ENCODE results near the gene FBN1. TPM values are rescaled to one million over a fixed set of nuclear protein-coding genes. Genes with fewer than 3 reads are reported as not detected.

The FBN1 gene
- total RNA-seq, 4 donors from 2014 or later: 128 to 325 (median 215) TPM

DNA sequence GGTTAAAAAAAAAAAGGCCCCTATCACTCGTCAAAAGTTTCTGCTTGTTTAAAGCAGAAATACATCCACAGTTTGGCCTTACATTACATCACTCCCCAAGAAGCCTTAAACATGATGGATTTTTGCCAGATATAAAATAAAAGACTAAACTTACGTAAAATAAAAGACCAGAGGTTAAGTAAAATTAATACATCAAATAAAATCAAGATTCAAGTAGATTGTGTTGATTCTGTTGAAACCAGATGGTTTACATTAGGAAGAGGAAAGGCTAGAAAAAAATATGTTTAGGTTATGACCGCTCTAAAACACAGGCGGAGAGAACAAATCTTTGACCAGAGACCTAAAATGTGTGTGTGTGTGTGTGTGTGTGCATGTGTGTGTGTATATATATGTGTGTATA lies 210.2 kb downstream of the FBN1 start:
- TF ChIP-seq CTCF (IDR thresholded peaks at IDR 0.05; ENCODE audit: low read depth): no peak

DNA sequence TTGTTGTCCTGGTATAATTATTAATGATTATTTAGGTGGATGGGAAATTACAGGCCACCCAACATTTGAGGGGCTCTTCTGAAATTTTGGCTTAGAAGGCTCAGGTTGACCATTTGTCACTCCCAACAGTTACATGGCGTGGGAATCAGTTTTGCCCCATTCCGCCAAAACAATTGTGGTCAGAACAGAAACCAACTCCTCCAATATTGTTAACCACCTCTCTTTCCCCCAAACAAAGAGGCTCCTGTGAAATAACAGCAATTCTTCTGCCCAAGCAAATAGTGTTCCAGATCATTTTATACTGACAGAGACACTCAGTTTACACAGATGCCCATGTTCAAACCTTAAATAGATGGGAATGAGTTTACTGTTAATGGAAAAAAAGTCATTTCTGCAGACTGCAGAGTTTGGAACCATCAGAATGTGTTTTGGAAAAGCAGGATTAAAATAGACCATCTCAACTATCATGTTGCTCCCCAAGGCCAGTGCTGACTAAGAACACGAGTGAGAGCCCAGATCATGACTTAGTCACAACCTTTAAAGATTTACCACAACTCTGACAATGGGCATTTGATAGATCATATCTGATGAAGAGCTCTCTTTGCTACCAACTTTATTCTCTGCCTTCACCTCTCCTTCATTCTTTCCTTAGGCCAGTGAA lies 212.2 kb downstream of the FBN1 start:
- TF ChIP-seq CTCF (IDR thresholded peaks at IDR 0.05; ENCODE audit: low read depth): no peak

DNA sequence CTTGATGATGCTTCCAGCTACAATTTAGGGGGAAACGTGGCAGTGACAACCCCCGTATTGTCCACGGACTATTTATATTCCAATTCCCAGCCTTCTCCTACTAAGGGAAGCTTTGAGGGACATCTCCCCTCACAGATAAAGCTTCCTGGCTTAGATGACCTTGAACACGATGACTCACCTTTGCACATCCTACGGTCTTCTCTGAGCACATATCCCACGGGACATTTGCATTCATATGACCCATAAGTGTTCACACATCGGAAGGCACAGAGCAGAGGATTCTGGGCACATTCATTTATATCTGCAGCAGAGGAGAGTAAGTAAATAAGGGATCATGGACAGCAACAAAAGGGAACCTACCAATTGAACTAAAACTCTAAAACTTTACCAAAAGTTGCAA lies 212.8 kb downstream of the FBN1 start:
- TF ChIP-seq CTCF (IDR thresholded peaks at IDR 0.05; ENCODE audit: low read depth): no peak

- no peak for TF ChIP-seq CTCF (IDR thresholded peaks at IDR 0.05; ENCODE audit: low read depth)
These were observed 217.5 kb downstream of the FBN1 start for GRCh38 chr15:48427960-48428547.

- TF ChIP-seq CTCF (IDR thresholded peaks at IDR 0.05; ENCODE audit: low read depth): no peak
These were observed 218.0 kb downstream of the FBN1 start for GRCh38 chr15:48427479-48427878.

DNA sequence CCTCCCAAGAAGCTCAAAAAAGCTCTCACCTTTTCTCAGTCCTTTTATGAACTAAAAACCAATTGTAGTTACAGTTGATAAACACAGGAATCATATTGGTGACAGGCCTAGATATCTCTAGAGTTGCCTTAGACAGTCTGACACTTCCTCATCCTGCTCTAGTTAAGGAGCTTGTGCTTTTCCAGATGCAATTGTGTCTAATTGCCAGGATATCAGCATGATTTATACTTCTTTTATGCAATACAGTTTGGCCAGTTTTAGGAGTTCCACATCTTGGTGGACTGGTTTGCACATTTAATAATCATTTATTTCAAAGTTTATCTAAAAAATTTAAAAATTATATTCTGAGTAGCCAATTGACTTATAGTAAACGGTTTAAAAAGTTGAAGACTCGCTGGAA lies 218.6 kb downstream of the FBN1 start:
- no peak for TF ChIP-seq CTCF (IDR thresholded peaks at IDR 0.05; ENCODE audit: low read depth)

DNA sequence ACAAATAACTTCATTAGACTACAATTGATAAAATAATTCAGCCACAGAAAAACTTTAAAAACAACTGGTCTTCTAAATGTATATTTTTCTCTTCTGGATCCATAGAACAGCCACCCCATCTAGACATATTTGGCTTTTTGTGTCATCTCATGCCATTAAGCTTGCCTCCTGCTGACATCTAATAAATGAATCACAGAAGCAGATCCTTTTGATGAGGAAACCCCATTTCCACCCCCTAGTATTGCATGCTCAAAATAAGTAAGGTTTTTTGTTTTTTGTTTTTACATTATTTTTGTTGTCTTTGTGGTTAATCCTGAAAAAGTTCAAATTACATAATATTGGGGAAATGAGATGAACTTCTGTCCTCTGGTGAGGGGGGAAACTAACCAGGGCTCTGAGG lies 219.5 kb downstream of the FBN1 start:
- TF ChIP-seq CTCF (IDR thresholded peaks at IDR 0.05; ENCODE audit: low read depth): no peak

Measured in subcutaneous adipose tissue (tissue), 4 donors.